HepG2 (cell line): ENCODE data around the gene C5orf34. TPM values are rescaled to one million over a fixed set of nuclear protein-coding genes. Genes with fewer than 3 reads are reported as not detected.

ENCODE experiments used
- FOXK1 ChIP-seq: sonication (generic); formaldehyde crosslinking; IDR thresholded peaks from 2 replicates; pipeline ENCODE4 v1.4.0; 2020; ENCODE audit warnings: low read depth, missing genetic modification reagents, borderline replicate concordance
- KDM5A ChIP-seq: fragments of 200-600 bp; sonication (generic); IDR thresholded peaks from 2 replicates; pipeline ENCODE4 v1.7.0; 2018; ENCODE audit warnings: antibody characterized with exemption, mild to moderate bottlenecking, low read length, borderline replicate concordance
- LCORL ChIP-seq, 2 experiments: fragments of 450-650 bp in 1 of 2; sonication (generic) in 1 of 2; formaldehyde crosslinking in 1 of 2; IDR thresholded peaks; 2 replicates each; pipeline versions ENCODE4 v1.5.0 to v1.6.1; 2017 to 2020; ENCODE audit warnings: antibody characterized with exemption in 1 of 2, missing genetic modification reagents in 1 of 2
- MEF2D ChIP-seq: sonication (generic); formaldehyde crosslinking; IDR thresholded peaks from 2 replicates; pipeline ENCODE4 v1.5.1; 2020; ENCODE audit warnings: mild to moderate bottlenecking, missing genetic modification reagents
- MEIS1 ChIP-seq: sonication (generic); formaldehyde crosslinking; IDR thresholded peaks from 2 replicates; pipeline ENCODE4 v1.9.0; 2021; ENCODE audit warnings: mild to moderate bottlenecking, missing genetic modification reagents, moderate library complexity, borderline replicate concordance
- MZF1 ChIP-seq: sonication (generic); formaldehyde crosslinking; IDR thresholded peaks from 2 replicates; pipeline ENCODE4 v1.8.1; 2023; ENCODE audit warnings: mild to moderate bottlenecking, missing genetic modification reagents, borderline replicate concordance
- NBN ChIP-seq: fragments of 450-650 bp; conservative IDR thresholded peaks from 2 replicates; pipeline ENCODE4 v1.6.1; 2017
- NFIC ChIP-seq: IDR thresholded peaks from 2 replicates; pipeline ENCODE4 v1.6.1; 2012; ENCODE audit warnings: mild to moderate bottlenecking, low read length, inconsistent platforms
- NFKBIZ ChIP-seq: IDR thresholded peaks from 2 replicates; pipeline ENCODE4 v1.6.1; 2018; ENCODE audit warnings: missing genetic modification reagents, missing compliant biosample characterization
- PHB2 ChIP-seq: fragments of 450-650 bp; IDR thresholded peaks from 2 replicates; pipeline ENCODE4 v1.6.1; 2018; ENCODE audit not compliant: partially characterized antibody
- TBX2 ChIP-seq: sonication (generic); formaldehyde crosslinking; IDR thresholded peaks from 2 replicates; pipeline ENCODE4 v1.5.0; 2020; ENCODE audit warnings: missing genetic modification reagents, mild to moderate bottlenecking, borderline replicate concordance
- ZFAT ChIP-seq: sonication (generic); formaldehyde crosslinking; conservative IDR thresholded peaks from 2 replicates; pipeline ENCODE4 v1.8.1; 2023; ENCODE audit warnings: missing genetic modification reagents, inconsistent platforms
- ZFP36L1 ChIP-seq: sonication (generic); formaldehyde crosslinking; IDR thresholded peaks from 2 replicates; pipeline ENCODE4 v1.8.0; 2022; ENCODE audit warnings: mild to moderate bottlenecking, missing genetic modification reagents, moderate library complexity
- ZKSCAN8 ChIP-seq: IDR thresholded peaks from 2 replicates; pipeline ENCODE4 v1.6.1; 2016; ENCODE audit warnings: borderline replicate concordance, missing genetic modification reagents, missing compliant biosample characterization
- ZMYM4 ChIP-seq: sonication (generic); formaldehyde crosslinking; IDR thresholded peaks from 2 replicates; pipeline ENCODE4 v1.8.1; 2023; ENCODE audit warnings: mild to moderate bottlenecking, missing genetic modification reagents
- ZNF224 ChIP-seq: sonication (generic); formaldehyde crosslinking; IDR thresholded peaks from 2 replicates; pipeline ENCODE4 v1.5.0; 2020; ENCODE audit warnings: mild to moderate bottlenecking, missing genetic modification reagents
- ZNF24 ChIP-seq: fragments of 450-650 bp; IDR thresholded peaks from 2 replicates; pipeline ENCODE4 v1.6.1; 2017; ENCODE audit warnings: antibody characterized with exemption, mild to moderate bottlenecking
- ZNF280D ChIP-seq: sonication (generic); formaldehyde crosslinking; IDR thresholded peaks from 2 replicates; pipeline ENCODE4 v1.5.1; 2020; ENCODE audit warnings: mild to moderate bottlenecking, missing genetic modification reagents
- ZNF557 ChIP-seq: sonication (generic); formaldehyde crosslinking; IDR thresholded peaks from 2 replicates; pipeline ENCODE4 v1.4.0; 2020; ENCODE audit warnings: missing genetic modification reagents
- ZNF710 ChIP-seq: sonication (generic); formaldehyde crosslinking; IDR thresholded peaks from 2 replicates; pipeline ENCODE4 v1.5.0; 2020; ENCODE audit warnings: mild to moderate bottlenecking, missing genetic modification reagents, borderline replicate concordance
- polyA plus RNA-seq, 8 experiments: library from polyadenylated mRNA; depleted of rRNA in 3 of 8; stranded (reverse) in 7 of 8; unstranded in 1 of 8; fragments of >200 nt; fragmentation: Illumina TruSeq in 4 of 8; extraction: Trizol in 4 of 8; gene quantifications; 2 replicates each; pipeline versions ENCODE4 v1.2.1 to v1.2.3, GENCODE V29; 2011 to 2016; ENCODE audit warnings: low read depth in 4 of 8, missing spikeins in 1 of 8, mixed read lengths in 1 of 8; ENCODE audit not compliant: insufficient read depth in 1 of 8
- total RNA-seq, 5 experiments: library from RNA; depleted of rRNA; stranded (reverse); fragments of >200 nt; fragmentation: Illumina TruSeq; extraction: Trizol; gene quantifications; 2 replicates each; pipeline ENCODE4 v1.2.3, GENCODE V29; 2016; ENCODE audit warnings: low read depth in 1 of 5
- TF ChIP-seq, protein P1 (sequence below): IDR thresholded peaks from 2 replicates; pipeline ENCODE4 v1.6.1; 2016; ENCODE audit warnings: mild to moderate bottlenecking
- TF ChIP-seq, protein P2 (sequence below): sonication (generic); formaldehyde crosslinking; IDR thresholded peaks from 2 replicates; pipeline ENCODE4 v1.5.1; 2020; ENCODE audit warnings: missing genetic modification reagents, mild to moderate bottlenecking, borderline replicate concordance

Gene C5orf34
- total and polyA plus RNA-seq, 2 of the 13 experiments (the other 11 are each of a cell fraction or from before 2014, with no cell fraction given), result 3.2 to 6.4 TPM

GRCh38 chr5:43555895-43556606 is 41.1 kb upstream of the C5orf34 start (continued):
- TF ChIP-seq ZNF710 (no peak), ZNF24 (no peak), NFIC (no peak), ZNF224 (no peak), NBN (no peak), LCORL (IDR thresholded peaks at IDR 0.05) (no peak), LCORL (CRISPR knock-in tag; IDR thresholded peaks at IDR 0.05) (0 out of 2 replicates have a peak, but pooled peaks have one; percentile 29), ZNF280D (CRISPR knock-in tag) (no peak), FOXK1 (no peak), ZMYM4 (CRISPR knock-in tag) (no peak), ZNF557 (CRISPR knock-in tag) (no peak), ZFP36L1 (no peak), TBX2 (no peak), MEF2D (no peak), MZF1 (CRISPR knock-in tag) (no peak), ZFAT (CRISPR knock-in tag) (no peak), MEIS1 (CRISPR knock-in tag) (no peak), NFKBIZ (no peak), PHB2 (no peak), KDM5A (no peak; the same call in 1 of the 2 replicates), ZKSCAN8 (no peak)
- TF ChIP-seq, protein P1, sequence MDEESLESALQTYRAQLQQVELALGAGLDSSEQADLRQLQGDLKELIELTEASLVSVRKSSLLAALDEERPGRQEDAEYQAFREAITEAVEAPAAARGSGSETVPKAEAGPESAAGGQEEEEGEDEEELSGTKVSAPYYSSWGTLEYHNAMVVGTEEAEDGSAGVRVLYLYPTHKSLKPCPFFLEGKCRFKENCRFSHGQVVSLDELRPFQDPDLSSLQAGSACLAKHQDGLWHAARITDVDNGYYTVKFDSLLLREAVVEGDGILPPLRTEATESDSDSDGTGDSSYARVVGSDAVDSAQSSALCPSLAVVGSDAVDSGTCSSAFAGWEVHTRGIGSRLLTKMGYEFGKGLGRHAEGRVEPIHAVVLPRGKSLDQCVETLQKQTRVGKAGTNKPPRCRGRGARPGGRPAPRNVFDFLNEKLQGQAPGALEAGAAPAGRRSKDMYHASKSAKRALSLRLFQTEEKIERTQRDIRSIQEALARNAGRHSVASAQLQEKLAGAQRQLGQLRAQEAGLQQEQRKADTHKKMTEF (CRISPR knock-in tag), result no peak
- TF ChIP-seq, protein P2, sequence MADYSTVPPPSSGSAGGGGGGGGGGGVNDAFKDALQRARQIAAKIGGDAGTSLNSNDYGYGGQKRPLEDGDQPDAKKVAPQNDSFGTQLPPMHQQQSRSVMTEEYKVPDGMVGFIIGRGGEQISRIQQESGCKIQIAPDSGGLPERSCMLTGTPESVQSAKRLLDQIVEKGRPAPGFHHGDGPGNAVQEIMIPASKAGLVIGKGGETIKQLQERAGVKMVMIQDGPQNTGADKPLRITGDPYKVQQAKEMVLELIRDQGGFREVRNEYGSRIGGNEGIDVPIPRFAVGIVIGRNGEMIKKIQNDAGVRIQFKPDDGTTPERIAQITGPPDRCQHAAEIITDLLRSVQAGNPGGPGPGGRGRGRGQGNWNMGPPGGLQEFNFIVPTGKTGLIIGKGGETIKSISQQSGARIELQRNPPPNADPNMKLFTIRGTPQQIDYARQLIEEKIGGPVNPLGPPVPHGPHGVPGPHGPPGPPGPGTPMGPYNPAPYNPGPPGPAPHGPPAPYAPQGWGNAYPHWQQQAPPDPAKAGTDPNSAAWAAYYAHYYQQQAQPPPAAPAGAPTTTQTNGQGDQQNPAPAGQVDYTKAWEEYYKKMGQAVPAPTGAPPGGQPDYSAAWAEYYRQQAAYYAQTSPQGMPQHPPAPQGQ (CRISPR knock-in tag), result no peak
